ENCODE data around the gene SINHCAF.
A peak's percentile ranks its signal among the peaks of the same experiment; 100 is the strongest.

The SINHCAF gene

DNA sequence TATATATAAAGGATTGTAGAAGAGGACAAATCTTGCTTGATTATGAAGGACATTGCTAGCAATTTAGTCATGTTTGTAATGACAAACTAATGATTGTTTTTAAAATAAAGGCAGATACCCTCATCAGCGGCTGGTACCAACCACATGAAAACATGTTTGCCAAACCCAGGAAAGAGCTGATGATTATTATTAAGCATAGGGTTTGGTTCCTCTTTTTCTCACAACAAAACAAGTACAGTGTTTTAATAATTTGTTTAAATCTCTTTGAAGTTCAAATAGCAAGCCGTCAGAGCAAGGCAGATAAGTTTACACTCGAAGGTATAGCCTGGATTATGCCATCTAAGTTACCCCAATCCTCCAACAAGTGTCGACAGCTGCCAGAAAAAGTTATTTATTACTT, 5.3 kb upstream of the SINHCAF start:
- DNase-seq (ENCODE audit: low spot score), result no peak

GRCh38 chr12:31326736-31327659, 1.0 kb upstream of the SINHCAF start:
- DNase-seq (ENCODE audit: low spot score), result no peak

DNA sequence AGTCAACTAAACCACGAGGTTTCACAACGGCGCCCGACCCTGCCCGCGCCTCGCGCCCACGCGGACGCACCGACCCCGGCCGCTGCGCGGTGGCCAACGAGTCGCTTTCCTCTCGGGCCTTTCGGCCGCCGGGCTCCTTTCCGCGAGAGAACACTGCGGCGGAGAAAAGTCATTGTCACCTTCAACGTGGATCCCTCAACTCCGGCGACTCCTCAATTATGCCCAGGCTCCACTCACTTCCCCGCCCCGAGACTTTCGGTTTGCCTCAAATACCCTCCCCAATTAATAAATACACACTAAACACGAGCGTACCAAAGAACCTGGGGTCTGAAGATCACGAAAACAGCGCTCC, 450 bp downstream of the SINHCAF start:
- no peak for DNase-seq (ENCODE audit: low spot score)

GRCh38 chr12:31324845-31325523, 966 bp downstream of the SINHCAF start:
- DNase-seq (ENCODE audit: low spot score), result peak; percentile 64

- DNase-seq (ENCODE audit: low spot score), result peak; percentile 84
Observed at GRCh38 chr12:31324116-31324844, 1.7 kb downstream of the SINHCAF start.

- DNase-seq (ENCODE audit: low spot score), result peak; percentile 53
Observed at GRCh38 chr12:31323391-31324115, 2.4 kb downstream of the SINHCAF start.

DNA sequence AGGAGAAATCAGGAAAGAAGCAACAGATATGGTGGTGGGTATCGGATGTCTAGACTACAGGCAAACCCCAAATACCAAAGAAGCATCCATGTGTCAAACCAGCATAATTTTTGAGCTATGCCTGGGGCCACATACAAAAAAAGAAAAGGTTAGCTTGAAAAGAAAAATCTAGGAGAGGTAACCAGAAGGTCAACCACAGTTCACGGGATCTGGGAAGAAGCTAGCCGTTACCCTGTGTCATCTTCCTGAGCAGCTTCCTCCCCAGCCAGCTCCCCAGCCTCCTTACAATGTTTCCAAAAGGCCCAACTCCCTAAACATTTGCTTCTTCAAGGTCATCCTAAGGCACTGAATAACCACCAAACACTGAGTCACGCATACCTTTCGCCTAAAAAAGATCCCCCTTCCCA, 3.1 kb downstream of the SINHCAF start:
- DNase-seq (ENCODE audit: low spot score), result peak; percentile 94

- peak; percentile 53 for DNase-seq (ENCODE audit: low spot score)
Observed at GRCh38 chr12:31321897-31322228, 4.1 kb downstream of the SINHCAF start.

GRCh38 chr12:31321186-31321896, 4.6 kb downstream of the SINHCAF start:
- DNase-seq (ENCODE audit: low spot score), result no peak

GRCh38 chr12:31318657-31319269, 7.2 kb downstream of the SINHCAF start:
- no peak for DNase-seq (ENCODE audit: low spot score)

DNA sequence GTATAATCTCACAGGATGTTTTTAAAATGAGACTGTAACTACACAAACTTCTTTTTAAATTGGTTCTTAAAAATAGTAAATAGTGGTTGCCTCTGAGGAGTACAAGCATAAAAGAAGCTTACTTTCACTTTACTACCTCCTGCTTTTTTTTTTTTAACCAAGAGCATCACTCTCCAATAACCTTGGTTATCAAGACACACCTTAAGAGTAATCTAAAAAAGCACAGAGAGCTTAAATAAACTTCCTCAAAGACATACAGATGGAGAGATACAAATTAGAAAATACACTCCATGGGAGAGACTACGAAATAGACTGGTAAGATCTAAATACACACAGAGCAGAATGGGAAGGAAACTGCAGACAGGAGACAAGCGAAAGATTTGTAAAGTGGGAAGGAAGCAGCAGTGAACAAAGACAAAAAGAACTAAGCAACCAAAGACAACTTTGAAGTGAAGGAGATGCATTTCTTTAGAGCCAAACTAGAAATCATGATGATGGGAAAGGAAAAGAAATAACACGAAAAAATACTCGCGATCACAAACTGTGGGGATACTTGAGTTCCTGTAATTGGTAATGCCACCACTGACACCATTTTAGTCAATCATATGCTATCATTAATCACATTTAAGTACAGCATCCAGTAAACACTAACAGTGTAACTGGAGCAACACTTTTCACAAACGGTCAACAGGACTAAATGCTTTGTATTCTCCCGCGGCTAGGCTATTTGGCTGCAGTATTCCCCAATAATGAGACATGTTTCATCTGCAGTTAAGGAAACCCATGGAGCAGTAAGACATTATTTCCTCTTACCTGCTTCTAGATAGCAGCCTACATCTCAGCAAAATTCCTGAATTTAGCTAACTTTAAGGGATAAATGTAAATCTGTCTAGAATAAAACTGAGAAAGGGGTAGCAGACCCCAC, 8.2 kb downstream of the SINHCAF start:
- peak; percentile 33 for DNase-seq (ENCODE audit: low spot score)

- no peak for DNase-seq (ENCODE audit: low spot score)
Observed at GRCh38 chr12:31316891-31317290, 9.1 kb downstream of the SINHCAF start.

DNA sequence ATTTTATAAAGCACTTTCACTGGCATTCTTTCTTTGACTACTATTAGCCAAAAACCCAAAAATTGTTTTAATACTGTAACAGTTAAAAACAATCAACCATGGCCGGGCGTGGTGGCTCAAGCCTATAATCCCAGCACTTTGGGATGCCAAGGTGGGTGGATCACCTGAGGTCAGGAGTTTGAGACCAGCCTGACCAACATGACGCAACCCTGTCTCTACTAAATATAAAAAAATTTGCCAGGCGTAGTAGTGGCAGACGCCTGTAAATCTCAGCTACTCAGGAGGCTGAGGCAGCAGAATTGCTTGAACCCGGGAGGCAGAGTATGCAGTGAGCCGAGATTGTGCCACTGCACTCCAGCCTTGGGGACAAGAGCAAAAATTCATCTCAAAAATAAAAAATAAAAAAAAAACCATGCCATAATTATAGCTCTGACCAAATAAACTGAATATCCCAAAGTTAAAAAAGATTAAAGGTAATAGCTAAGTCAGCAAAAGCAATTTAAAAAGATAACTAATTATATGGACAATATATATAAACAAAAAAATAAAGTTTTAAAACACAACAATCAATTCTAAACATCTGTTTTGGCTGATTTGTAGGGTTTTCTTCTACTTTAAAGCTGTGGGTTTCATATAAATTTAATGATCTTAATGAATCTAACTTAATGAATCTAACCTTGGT, 10.0 kb downstream of the SINHCAF start:
- peak; percentile 30 for DNase-seq (ENCODE audit: low spot score)

DNA sequence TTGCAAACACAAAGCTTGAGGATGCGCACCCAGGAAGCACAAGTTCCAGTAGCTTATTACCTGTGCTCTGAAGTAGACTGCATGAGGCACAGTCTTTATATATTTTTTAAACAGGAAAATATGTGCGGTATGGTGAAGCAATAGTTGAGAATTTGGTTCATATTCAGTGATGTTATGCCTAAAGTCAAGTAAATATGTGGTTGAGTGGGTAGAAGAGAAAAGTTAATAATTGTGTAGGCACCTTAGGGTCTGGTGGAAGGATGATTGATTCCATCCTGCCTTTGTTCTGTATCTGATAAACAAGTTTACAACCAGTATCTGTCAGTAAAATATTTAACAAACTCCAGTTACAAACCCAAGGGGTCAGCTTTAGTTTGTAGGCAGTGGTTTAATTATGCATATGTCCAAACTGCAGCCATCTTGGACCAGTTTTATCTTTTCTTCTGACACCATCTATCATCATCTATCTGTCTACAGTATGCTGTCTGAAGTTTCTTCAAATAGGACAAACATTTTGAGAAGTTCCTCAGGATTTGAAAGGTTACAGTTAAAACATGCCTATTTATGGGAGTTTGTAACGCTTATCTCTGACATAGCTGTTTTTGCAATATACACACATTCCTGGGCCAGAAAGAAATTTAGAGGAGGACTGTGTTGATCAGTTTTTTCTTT, 10.8 kb downstream of the SINHCAF start:
- DNase-seq (ENCODE audit: low spot score), result peak; percentile 47

- no peak for DNase-seq (ENCODE audit: low spot score)
Observed at GRCh38 chr12:31312431-31312830, 13.5 kb downstream of the SINHCAF start.

DNA sequence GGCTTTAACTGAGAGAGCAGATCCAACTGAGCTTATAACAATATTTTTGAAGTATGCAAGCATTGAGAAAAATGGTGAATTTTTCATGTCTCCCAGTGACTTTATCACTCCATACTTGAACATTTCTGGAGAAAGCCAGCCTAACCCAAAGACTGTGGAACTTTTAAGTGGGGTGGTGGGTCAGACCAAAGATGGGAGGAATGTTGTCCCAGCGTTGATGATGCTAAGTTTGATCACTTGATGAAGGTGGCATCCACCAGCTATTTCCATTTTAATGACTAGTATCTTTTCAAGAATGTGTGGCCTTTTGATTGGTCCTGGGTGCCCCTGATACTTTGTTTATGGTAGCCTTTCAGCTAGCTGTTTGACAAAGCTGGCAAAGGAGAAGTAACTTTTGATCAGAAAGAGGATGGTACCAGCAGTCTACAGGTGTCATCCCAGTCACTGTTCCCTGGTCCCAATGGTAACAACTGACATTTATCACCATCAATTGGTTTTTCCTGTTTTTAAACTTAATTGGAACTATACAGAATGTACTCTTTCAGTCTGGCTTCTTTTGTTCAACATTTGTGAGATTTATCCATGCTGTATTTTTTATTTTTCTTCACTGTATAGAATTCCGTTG, 14.2 kb downstream of the SINHCAF start:
- no peak for DNase-seq (ENCODE audit: low spot score)

DNA sequence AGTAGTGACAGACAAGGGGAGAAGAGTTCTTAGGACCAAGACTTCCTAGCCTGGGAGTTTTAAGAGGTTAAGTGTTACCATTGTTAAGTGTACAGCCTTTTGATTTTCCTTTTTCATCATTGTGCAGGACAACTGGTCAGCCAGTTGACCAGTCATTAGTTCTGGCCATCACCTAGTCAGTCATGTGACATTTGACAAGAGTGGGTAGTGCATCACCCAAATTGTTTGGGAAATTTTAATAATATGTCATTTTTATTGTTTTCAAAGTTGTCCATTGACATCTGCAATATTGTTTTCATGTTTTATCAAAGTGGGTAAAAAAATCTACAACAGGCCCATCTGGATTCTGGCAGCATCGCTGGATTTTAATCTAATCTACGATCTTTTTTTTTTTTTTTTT, 15.5 kb downstream of the SINHCAF start:
- DNase-seq (ENCODE audit: low spot score), result no peak

DNA sequence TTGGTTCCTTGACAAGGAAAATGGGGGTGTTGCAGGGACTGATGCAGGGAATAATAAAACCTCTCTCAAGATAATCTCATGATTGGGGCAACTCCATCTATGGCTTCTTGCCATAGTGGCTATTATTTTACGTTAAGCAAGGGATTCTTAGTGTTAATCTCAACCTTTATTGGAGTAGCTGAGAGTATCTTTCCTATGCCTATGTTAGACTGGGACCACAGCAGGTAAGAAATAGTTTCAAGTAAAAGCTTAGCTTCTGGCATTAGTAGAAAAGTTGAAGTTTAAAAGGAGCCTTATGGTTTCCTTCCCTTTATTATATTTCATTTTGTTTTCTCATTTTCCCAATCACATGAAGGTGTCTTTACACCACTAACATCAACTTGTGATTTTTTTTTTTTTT, 16.7 kb downstream of the SINHCAF start:
- DNase-seq (ENCODE audit: low spot score), result no peak

Data from kidney tubule cell (primary cell).